22Rv1 (cell line): ENCODE measurements around the gene PADI1.

Source experiments
- CTCF ChIP-seq: fragments of 450-650 bp; IDR thresholded peaks from 2 replicates; pipeline ENCODE4 v1.5.1; 2017; ENCODE audit warnings: mild to moderate bottlenecking
- ZFX ChIP-seq: fragments of 450-650 bp; IDR thresholded peaks from 2 replicates; pipeline ENCODE4 v1.6.1; 2017; ENCODE audit warnings: antibody characterized with exemption, borderline replicate concordance

GRCh38 chr1:17228619-17229018, 23.7 kb downstream of the PADI1 start:
- no peak for TF ChIP-seq CTCF
- TF ChIP-seq ZFX = no peak
